Esophagus squamous epithelium (tissue), 4 donors: Measurements from ENCODE around the gene HERC5.

Experiments used
- CTCF ChIP-seq, 6 experiments: fragments of 450-650 bp in 4 of 6; fragments of 200-600 bp in 2 of 6; sonication (generic) in 2 of 6; IDR thresholded peaks; one replicate each; pipeline ENCODE4 v1.5.1; 2016 to 2019; ENCODE audit warnings: antibody characterized with exemption in 6 of 6, mild to moderate bottlenecking in 4 of 6, moderate library complexity in 4 of 6
- POLR2A ChIP-seq, 4 donors: fragments of 450-650 bp; IDR thresholded peaks; one replicate each; pipeline ENCODE4 v1.6.1; 2017; ENCODE audit warnings: antibody characterized with exemption in 4 of 4, mild to moderate bottlenecking in 4 of 4, moderate library complexity in 3 of 4

GRCh38 chr4:88457307-88458103 lies 586 bp downstream of the HERC5 start:
- no peak for TF ChIP-seq CTCF (IDR thresholded peaks at IDR 0.05)
- TF ChIP-seq POLR2A (IDR thresholded peaks at IDR 0.05), result no peak
